Measurements from ENCODE around the gene IL36RN.

GRCh38 chr2:113036763-113037162 lies 22.2 kb upstream of the IL36RN start:
- TF ChIP-seq, protein P1, sequence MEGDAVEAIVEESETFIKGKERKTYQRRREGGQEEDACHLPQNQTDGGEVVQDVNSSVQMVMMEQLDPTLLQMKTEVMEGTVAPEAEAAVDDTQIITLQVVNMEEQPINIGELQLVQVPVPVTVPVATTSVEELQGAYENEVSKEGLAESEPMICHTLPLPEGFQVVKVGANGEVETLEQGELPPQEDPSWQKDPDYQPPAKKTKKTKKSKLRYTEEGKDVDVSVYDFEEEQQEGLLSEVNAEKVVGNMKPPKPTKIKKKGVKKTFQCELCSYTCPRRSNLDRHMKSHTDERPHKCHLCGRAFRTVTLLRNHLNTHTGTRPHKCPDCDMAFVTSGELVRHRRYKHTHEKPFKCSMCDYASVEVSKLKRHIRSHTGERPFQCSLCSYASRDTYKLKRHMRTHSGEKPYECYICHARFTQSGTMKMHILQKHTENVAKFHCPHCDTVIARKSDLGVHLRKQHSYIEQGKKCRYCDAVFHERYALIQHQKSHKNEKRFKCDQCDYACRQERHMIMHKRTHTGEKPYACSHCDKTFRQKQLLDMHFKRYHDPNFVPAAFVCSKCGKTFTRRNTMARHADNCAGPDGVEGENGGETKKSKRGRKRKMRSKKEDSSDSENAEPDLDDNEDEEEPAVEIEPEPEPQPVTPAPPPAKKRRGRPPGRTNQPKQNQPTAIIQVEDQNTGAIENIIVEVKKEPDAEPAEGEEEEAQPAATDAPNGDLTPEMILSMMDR (conservative IDR thresholded peaks at IDR 0.05; ENCODE audit: low read length) = no peak
- no peak for TF ChIP-seq EZH2phosphoT487 (IDR thresholded peaks at IDR 0.05; ENCODE audit: borderline replicate concordance, low read depth, low read length)

All from OCI-LY7 (cell line).